ENCODE results near the gene ANKRD40CL. TPM values are rescaled to one million over a fixed set of nuclear protein-coding genes. Genes with fewer than 3 reads are reported as not detected.

ANKRD40CL gene
- 0.90 TPM in 1 of 2 replicates, not detected in the other for total RNA-seq (ENCODE audit: low replicate concordance)
- long read RNA-seq = 0 reads

- no peak within 1 kb of the TSS for H3K27ac Mint-ChIP-seq
These were observed at the start of gene ANKRD40CL for GRCh38 chr17:50767446-50767845. TSS of gene ANKRD40CL (minus strand) at chr17:50767518. CDS start at chr17:50766913, 605 bp downstream.

GRCh38 chr17:50816271-50816670 lies 49.0 kb upstream of the ANKRD40CL start:
- peaks cover 8% of the 10 kb centered on the region for H3K27me3 Mint-ChIP-seq
- H3K36me3 Mint-ChIP-seq = no peaks in the 10 kb centered on the region
- H3K4me3 Mint-ChIP-seq = no peak overlapping the region
- DNase-seq (ENCODE audit: extremely low spot score, unreplicated experiment) = no peak
- H3K4me1 Mint-ChIP-seq (ENCODE audit: unreplicated experiment) = peaks cover 9% of the 10 kb centered on the region
- H3K27ac Mint-ChIP-seq = no peak overlapping the region
- no peak for TF ChIP-seq CTCF (conservative IDR thresholded peaks at IDR 0.05)
- peaks cover 5% of the 10 kb centered on the region for H3K9me3 Mint-ChIP-seq

More at GRCh38 chr17:50767446-50767845, at the start of gene ANKRD40CL:
- no peak for DNase-seq (ENCODE audit: extremely low spot score, unreplicated experiment)
- no peaks in the 10 kb centered on the region for H3K27me3 Mint-ChIP-seq
- no peaks in the 10 kb centered on the region for H3K36me3 Mint-ChIP-seq
- TF ChIP-seq CTCF (conservative IDR thresholded peaks at IDR 0.05) = no peak
- H3K4me1 Mint-ChIP-seq (ENCODE audit: unreplicated experiment) = peaks cover 32% of the 10 kb centered on the region
- peak within 1 kb of the TSS; percentile 8 for H3K4me3 Mint-ChIP-seq
- no peaks in the 10 kb centered on the region for H3K9me3 Mint-ChIP-seq

GRCh38 chr17:50815400-50815799 lies 48.1 kb upstream of the ANKRD40CL start:
- Mint-ChIP-seq H3K9me3 (peaks cover 5% of the 10 kb centered on the region), H3K27ac (no peak overlapping the region), H3K4me1 (ENCODE audit: unreplicated experiment) (peaks cover 12% of the 10 kb centered on the region), H3K27me3 (peaks cover 8% of the 10 kb centered on the region), H3K4me3 (no peak overlapping the region), H3K36me3 (no peaks in the 10 kb centered on the region)
- DNase-seq (ENCODE audit: extremely low spot score, unreplicated experiment) = no peak
- no peak for TF ChIP-seq CTCF (conservative IDR thresholded peaks at IDR 0.05)

- Mint-ChIP-seq H3K36me3 (no peaks in the 10 kb centered on the region), H3K9me3 (peaks cover 5% of the 10 kb centered on the region), H3K4me3 (no peak overlapping the region), H3K4me1 (ENCODE audit: unreplicated experiment) (peaks cover 12% of the 10 kb centered on the region), H3K27ac (no peak overlapping the region), H3K27me3 (peaks cover 6% of the 10 kb centered on the region)
- TF ChIP-seq CTCF (conservative IDR thresholded peaks at IDR 0.05) = no peak
- no peak for DNase-seq (ENCODE audit: extremely low spot score, unreplicated experiment)
These were observed 46.3 kb upstream of the ANKRD40CL start for GRCh38 chr17:50813583-50813982.

- Mint-ChIP-seq H3K4me3 (no peak overlapping the region), H3K27me3 (peaks cover 2% of the 10 kb centered on the region)
These were observed 41.6 kb upstream of the ANKRD40CL start for GRCh38 chr17:50808888-50809287.

More at GRCh38 chr17:50808888-50809287, 41.6 kb upstream of the ANKRD40CL start:
- DNase-seq (ENCODE audit: extremely low spot score, unreplicated experiment) = no peak
- peaks cover 3% of the 10 kb centered on the region for H3K9me3 Mint-ChIP-seq
- H3K27ac Mint-ChIP-seq = no peak overlapping the region
- TF ChIP-seq CTCF (conservative IDR thresholded peaks at IDR 0.05) = no peak
- H3K4me1 Mint-ChIP-seq (ENCODE audit: unreplicated experiment) = peaks cover 9% of the 10 kb centered on the region
- H3K36me3 Mint-ChIP-seq = no peaks in the 10 kb centered on the region
